Stimulated activated CD4-positive, alpha-beta T cell treated with anti-CD3 and anti-CD28 coated beads, Interleukin-2, amount 100 ng/mL, for 4 hours (primary cell): ENCODE data around the gene POLD1.
A peak's percentile ranks its signal among the peaks of the same experiment; 100 is the strongest.
"Not testable (repeated sequence)": the region's sequence is repeated elsewhere in the genome, so short reads cannot be mapped to it uniquely, and the experiment has no call there.

Experiments
- DNase-seq: peaks from one replicate; pipeline ENCODE4 v3.0.0-alpha.2; 2020; ENCODE audit warnings: low read depth

The POLD1 gene

DNA sequence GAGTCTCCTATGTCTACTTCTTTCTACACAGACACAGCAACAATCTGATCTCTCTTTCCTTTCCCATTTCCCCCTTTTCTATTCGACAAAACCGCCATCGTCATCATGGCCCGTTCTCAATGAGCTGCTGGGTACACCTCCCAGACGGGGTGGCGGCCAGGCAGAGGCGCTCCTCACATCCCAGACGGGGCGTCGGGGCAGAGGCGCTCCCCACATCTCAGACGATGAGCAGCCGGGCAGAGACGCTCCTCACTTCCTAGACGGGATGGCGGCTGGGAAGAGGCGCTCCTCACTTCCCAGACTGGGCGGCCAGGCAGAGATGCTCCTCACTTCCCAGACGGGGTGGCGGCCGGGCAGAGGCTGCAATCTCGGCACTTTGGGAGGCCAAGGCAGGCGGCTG, 6.8 kb downstream of the POLD1 start:
- not testable (repeated sequence) for DNase-seq

- DNase-seq, result no peak
Observed at GRCh38 chr19:50392759-50393158, 8.6 kb downstream of the POLD1 start.

DNA sequence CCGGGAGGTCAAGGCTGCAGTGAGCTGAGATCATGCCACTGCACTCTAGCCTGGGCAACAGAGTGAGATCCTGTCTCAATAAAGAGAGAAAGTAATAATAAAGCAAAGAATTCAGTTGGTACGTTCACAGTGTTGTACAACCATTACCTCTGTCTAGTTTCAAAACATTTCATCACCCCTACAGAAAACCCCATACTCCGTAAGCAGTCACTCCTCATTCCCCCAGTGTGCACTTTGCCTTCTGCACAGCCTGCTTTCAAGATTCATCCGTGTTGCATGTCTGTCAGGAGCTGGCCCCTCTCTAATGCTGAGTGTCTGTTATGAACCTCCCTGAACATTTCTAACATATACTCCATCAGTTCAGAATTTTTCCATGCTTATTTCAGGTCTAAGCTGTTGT, 9.4 kb downstream of the POLD1 start:
- no peak for DNase-seq

DNA sequence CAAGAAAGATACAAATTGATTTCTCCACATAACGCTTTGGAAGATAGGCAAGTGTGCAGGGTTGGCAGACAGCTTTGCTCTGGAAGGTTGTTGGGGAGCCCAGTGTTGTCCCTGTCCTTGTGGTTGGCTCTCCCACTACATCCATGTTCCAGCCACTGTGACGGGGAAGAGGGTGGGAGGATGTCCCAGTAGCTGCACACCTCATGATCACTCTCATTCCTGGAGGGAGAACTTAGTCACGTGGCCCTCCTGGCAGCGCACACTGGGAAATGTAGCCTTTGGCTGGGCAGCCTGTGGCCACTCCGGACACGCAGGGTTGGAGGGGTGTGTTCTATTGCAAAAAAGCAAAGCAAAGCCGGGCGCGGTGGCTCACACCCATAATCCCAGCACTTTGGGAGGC, 9.9 kb downstream of the POLD1 start:
- DNase-seq, result no peak

GRCh38 chr19:50398675-50399367, 14.7 kb downstream of the POLD1 start:
- no peak for DNase-seq

GRCh38 chr19:50399368-50399745, 15.2 kb downstream of the POLD1 start:
- DNase-seq, result no peak

- DNase-seq, result no peak
Observed at GRCh38 chr19:50401605-50402450, 17.7 kb downstream of the POLD1 start.

DNA sequence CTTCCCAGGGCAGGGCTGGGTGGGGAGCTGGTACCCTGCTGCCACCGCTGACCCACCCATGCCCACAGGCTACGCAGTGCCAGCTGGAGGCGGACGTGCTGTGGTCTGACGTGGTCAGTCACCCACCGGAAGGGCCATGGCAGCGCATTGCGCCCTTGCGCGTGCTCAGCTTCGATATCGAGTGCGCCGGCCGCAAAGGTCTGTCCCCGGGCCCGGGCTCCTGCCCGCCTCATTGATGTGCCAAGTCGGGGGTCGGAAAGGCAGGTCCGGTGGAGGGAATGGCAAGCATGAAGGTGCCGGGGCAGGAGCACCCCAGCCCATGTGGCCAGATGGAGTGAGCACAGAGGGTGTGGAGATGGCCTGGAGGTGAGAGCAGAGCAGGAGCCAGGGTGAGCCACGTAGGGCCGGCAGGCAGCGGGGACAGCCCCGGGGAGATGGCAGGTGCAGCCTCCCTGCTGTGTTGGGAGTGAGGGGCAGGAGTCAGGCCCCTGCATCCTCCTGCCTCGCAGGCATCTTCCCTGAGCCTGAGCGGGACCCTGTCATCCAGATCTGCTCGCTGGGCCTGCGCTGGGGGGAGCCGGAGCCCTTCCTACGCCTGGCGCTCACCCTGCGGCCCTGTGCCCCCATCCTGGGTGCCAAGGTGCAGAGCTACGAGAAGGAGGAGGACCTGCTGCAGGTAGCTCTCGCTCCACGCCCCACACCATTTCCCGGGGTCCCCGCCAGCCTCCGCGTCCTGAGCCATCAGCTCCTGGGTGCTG, 18.6 kb downstream of the POLD1 start:
- DNase-seq, result no peak

- DNase-seq, result no peak
Observed at GRCh38 chr19:50406156-50406820, 22.1 kb downstream of the POLD1 start.

GRCh38 chr19:50406829-50407228, 22.7 kb downstream of the POLD1 start:
- no peak for DNase-seq

DNA sequence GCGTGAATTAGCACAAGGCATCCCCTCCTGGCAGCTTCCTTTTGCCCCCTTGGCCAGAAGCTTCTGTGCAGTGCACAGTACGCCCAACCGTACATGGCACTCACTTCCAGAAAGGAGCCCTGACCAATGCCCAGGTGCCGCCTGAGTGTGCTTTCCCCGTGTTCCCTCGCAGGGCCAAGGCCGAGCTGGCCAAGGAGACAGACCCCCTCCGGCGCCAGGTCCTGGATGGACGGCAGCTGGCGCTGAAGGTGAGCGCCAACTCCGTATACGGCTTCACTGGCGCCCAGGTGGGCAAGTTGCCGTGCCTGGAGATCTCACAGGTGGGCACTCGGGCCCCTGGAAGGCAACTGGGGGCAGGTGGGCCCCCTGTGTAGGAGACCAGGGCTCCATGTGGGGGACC, 25.2 kb downstream of the POLD1 start:
- no peak for DNase-seq

- DNase-seq, result no peak
Observed at GRCh38 chr19:50410109-50410508, 26.0 kb downstream of the POLD1 start.

DNA sequence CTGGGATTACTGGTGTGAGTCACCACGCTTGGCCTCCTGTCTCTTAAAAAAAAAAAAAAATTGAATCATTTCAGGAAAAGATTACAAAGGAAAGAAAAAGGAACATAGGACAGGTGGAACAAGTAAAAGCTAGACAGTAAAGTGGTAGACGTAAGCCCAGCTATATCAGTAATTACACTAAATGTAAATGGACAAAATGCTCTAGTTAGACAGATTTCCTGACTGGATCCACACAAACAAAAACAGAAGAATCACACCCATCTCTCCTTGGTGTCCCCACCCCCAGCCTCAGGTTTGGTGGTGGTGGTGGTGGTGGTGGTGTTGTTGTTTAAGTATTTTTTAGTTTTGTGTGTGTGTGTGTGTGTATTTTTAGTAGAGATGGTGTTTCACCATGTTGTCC, 28.3 kb downstream of the POLD1 start:
- no peak for DNase-seq

DNA sequence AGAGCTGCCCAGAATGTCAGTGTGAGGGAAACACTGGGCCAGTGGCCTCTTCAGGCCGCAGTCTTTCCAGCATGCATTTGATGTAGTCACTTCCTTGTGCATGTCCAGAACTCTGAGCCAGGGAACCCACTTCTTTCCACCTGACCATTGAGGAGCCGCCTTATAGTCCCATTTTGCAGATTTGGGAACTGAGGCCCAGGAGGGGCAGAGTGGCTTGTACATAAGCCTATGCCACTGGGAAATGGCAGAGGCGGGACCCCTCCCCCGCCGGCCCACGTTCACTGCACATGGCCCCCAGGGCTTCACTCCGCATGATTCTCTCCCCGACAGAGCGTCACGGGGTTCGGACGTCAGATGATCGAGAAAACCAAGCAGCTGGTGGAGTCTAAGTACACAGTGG, 28.9 kb downstream of the POLD1 start:
- no peak for DNase-seq

DNA sequence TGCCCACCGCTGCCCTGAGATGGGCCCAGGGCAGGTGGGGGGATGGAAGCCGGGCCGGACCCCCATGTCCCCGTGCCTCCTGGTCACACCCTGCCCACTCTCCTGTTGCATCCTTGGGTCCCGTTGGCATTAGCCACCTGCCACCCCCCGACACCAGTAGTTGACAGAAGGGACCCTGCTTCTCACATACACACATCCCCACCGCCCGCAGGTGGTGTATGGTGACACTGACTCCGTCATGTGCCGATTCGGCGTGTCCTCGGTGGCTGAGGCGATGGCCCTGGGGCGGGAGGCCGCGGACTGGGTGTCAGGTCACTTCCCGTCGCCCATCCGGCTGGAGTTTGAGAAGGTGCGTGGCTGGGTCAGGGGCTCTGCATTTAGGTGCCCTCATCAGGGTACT, 29.4 kb downstream of the POLD1 start:
- DNase-seq, result no peak

- DNase-seq, result peak; percentile 61
Observed at GRCh38 chr19:50414864-50415660, 30.9 kb downstream of the POLD1 start.

DNA sequence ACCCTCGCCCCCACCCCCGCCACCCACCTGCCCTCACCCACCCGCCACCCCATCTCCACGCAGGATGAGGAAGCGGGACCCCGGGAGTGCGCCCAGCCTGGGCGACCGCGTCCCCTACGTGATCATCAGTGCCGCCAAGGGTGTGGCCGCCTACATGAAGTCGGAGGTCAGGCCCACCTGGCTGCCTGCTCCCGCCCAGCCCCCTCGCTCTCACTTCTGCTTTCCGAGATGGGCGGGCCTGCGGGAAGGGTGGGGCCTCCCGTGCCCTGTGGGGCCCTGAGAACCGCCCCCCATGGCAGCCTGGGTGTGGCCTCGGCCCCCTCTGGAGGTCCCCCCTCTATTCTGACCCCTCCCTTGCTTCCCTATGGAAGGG, 31.5 kb downstream of the POLD1 start:
- DNase-seq, result no peak

DNA sequence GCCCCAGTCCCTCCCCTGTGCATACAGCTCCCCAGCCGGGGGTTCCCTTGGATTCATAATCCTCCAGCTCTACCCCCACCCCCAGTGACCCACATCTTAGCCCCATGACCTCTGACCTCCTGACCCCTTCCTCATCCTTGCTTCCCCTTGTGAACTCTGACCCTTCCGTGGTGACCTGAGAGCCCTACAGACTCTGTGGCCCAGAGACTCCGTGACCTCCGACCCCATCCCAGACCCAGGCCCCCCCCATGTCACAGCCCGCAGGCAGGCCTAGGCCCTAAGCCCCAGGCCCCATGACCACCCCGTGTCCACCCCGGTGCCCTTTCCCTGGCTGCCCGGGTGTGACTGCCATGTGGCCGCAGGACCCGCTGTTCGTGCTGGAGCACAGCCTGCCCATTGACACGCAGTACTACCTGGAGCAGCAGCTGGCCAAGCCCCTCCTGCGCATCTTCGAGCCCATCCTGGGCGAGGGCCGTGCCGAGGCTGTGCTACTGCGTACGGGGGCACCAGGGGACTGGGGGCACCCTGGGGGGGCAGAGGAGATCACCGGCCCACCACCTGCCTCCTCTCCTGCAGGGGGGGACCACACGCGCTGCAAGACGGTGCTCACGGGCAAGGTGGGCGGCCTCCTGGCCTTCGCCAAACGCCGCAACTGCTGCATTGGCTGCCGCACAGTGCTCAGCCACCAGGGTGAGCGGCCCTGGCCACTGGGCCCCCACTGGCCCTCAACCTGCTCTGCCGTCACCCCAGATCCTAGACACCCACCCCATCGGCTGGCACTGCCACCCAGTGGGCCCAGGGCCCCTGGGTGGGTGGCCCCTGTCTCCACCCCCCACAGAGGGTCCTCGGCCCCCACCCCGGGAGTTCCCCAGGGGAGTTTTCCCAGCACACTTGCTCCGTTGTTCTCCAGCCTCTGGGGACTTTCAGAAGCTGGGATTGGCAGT, 32.2 kb downstream of the POLD1 start:
- DNase-seq, result no peak

DNA sequence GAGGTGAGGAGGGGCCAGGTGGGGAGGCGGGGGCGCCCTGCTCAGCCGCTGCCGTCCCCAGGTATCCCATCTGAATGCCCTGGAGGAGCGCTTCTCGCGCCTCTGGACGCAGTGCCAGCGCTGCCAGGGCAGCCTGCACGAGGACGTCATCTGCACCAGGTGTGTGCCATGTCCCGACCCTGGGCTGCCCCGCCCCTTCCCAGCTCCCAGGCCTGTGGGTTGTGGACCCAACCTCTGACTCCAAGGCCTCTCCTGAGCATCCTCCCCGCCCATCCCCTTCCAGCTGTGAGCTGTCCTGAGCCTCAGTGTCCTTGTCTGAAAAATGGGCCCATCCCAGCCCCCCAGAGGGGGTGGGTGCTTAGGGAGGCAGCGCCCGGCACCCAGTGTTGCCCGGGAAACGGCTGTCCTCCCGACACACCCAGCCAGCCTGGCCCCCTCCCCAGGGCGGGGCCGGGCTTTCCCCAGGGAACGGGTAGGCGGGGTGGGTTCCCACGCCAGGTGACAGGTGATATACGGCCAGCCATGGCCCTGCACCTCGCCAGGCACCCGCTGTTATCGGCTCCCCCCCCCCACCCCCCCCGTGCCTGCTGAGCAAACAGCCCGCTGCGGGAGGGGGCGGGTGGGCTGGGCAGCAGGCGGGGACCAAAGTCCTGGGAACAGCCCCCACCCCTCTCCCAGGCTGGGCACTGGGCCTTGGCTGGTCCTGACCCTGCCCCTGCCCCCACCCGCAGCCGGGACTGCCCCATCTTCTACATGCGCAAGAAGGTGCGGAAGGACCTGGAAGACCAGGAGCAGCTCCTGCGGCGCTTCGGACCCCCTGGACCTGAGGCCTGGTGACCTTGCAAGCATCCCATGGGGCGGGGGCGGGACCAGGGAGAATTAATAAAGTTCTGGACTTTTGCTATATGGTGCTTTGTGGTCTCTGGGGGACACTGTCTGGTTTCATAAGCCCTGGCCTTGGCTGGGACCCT, 33.2 kb downstream of the POLD1 start:
- no peak for DNase-seq
